Peyer's patch (tissue), 4 donors: ENCODE measurements around the gene INTS11. TPM values are rescaled to one million over a fixed set of nuclear protein-coding genes. Genes with fewer than 3 reads are reported as not detected.

Experiments
- DNase-seq, 3 donors: peaks; one replicate each; pipeline ENCODE4 v3.0.0-alpha.2; 2017 to 2019
- H3K27ac ChIP-seq, 4 donors: fragments of 200-600 bp; sonication (generic); one replicate each; pipeline ENCODE4 v1.5.1; 2016 to 2019
- H3K27me3 ChIP-seq, 2 donors: fragments of 200-600 bp; sonication (generic); one replicate each; pipeline ENCODE4 v1.5.1; 2019
- H3K36me3 ChIP-seq, 3 donors: fragments of 200-600 bp; sonication (generic); one replicate each; pipeline ENCODE4 v1.5.1; 2016 to 2019
- H3K4me1 ChIP-seq, 4 donors: fragments of 200-600 bp; sonication (generic); one replicate each; pipeline ENCODE4 v1.5.1; 2016 to 2019
- H3K4me3 ChIP-seq, 4 donors: fragments of 200-600 bp; sonication (generic); 1 replicate in 3 of 4; 2 replicates in 1 of 4; pipeline ENCODE4 v1.5.1; 2016 to 2019; ENCODE audit warnings: mild to moderate bottlenecking in 1 of 4
- H3K9me3 ChIP-seq, 4 donors: fragments of 200-600 bp; sonication (generic); one replicate each; pipeline ENCODE4 v1.5.1; 2016 to 2019; ENCODE audit warnings: mild to moderate bottlenecking in 1 of 4
- POLR2A ChIP-seq, 2 donors: fragments of 450-650 bp; IDR thresholded peaks; one replicate each; pipeline ENCODE4 v1.5.1; 2017; ENCODE audit warnings: antibody characterized with exemption in 2 of 2, mild to moderate bottlenecking in 2 of 2, moderate library complexity in 2 of 2
- total RNA-seq, 4 donors: library from RNA; depleted of rRNA; stranded (reverse); fragments of >200 nt; gene quantifications; one replicate each; pipeline ENCODE4 v1.1.0, GENCODE V29; 2016
- TF ChIP-seq, protein P1 (sequence below), 6 experiments: fragments of 450-650 bp in 4 of 6; fragments of 200-600 bp in 2 of 6; sonication (generic) in 1 of 6; IDR thresholded peaks; one replicate each; pipeline ENCODE4 v1.5.1; 2017 to 2019; ENCODE audit warnings: antibody characterized with exemption in 6 of 6, mild to moderate bottlenecking in 3 of 6, moderate library complexity in 1 of 6

Gene INTS11
- total RNA-seq, 4 donors from 2014 or later, result 146 to 359 (median 273) TPM

DNA sequence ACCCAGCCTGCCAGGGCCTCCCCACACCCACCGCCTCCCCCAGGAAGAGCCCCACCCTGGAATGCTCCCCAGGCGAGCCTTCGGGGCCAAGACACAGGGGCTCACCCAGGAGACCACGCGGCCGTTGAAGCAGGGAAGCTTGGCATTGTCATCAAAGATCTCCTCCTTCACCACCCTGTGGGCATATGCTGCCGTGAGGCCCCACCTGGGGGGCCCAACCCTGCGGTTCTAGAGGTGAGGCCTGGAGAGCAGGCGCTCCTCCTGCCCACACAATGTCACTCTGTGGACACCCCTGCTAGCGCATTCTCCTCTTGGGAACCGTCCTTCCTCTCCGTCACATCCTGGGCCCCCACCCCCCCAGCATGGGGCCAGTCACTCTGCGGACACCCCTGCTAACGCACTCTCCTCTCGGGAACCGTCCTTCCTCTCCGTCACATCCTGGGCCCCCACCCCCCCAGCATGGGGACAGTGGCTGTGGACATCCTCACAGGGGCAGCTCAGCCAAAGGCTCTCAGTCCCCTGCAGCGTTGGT lies 18.2 kb upstream of the INTS11 start:
- Histone ChIP-seq H3K27me3 (no peaks in the 10 kb centered on the region), H3K4me1 (peaks cover 0 to 39% (median 9%) of the 10 kb centered on the region in 4 donors), H3K36me3 (peaks cover 0 to 42% (median 0%) of the 10 kb centered on the region in 3 donors), H3K27ac (no peak overlapping the region), H3K9me3 (no peaks in the 10 kb centered on the region), H3K4me3 (no peak overlapping the region)
- DNase-seq, result no peak
- no peak for TF ChIP-seq POLR2A (IDR thresholded peaks at IDR 0.05)
- TF ChIP-seq, protein P1, sequence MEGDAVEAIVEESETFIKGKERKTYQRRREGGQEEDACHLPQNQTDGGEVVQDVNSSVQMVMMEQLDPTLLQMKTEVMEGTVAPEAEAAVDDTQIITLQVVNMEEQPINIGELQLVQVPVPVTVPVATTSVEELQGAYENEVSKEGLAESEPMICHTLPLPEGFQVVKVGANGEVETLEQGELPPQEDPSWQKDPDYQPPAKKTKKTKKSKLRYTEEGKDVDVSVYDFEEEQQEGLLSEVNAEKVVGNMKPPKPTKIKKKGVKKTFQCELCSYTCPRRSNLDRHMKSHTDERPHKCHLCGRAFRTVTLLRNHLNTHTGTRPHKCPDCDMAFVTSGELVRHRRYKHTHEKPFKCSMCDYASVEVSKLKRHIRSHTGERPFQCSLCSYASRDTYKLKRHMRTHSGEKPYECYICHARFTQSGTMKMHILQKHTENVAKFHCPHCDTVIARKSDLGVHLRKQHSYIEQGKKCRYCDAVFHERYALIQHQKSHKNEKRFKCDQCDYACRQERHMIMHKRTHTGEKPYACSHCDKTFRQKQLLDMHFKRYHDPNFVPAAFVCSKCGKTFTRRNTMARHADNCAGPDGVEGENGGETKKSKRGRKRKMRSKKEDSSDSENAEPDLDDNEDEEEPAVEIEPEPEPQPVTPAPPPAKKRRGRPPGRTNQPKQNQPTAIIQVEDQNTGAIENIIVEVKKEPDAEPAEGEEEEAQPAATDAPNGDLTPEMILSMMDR (IDR thresholded peaks at IDR 0.05), result no peak

DNA sequence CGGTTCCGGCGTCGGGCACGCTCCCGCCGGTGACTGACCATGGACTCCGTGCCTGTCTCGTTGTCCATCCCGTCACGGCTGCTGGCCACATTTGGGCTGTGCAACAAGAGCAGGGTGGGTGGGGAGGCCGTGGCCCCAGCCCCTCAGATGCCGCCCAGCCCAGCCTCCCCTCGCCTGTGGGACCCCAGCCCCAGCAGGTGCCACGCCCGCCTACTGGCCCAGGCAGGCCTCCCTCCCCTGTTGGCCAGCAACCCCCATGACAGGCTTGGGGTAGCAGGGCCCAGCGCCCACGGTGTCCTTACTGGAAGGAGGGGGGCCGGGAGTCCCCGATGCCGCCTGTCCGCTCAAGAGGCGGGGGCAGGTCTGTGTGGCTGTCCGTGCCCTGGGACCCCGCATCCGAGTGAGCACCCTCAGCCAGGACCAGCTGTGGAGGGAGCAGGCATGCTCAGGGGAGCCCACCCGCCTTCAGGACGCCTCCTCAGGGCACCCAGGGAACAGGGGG lies 17.7 kb upstream of the INTS11 start:
- TF ChIP-seq, protein P1 (IDR thresholded peaks at IDR 0.05), result no peak
- TF ChIP-seq POLR2A (IDR thresholded peaks at IDR 0.05), result no peak
- no peak for DNase-seq
- H3K4me3 ChIP-seq, result no peak overlapping the region
- H3K36me3 ChIP-seq, result peaks cover 0 to 45% (median 0%) of the 10 kb centered on the region in 3 donors
- H3K9me3 ChIP-seq, result no peaks in the 10 kb centered on the region
- H3K27me3 ChIP-seq, result no peaks in the 10 kb centered on the region
- H3K27ac ChIP-seq, result no peak overlapping the region
- H3K4me1 ChIP-seq, result peaks cover 0 to 34% (median 6%) of the 10 kb centered on the region in 4 donors

DNA sequence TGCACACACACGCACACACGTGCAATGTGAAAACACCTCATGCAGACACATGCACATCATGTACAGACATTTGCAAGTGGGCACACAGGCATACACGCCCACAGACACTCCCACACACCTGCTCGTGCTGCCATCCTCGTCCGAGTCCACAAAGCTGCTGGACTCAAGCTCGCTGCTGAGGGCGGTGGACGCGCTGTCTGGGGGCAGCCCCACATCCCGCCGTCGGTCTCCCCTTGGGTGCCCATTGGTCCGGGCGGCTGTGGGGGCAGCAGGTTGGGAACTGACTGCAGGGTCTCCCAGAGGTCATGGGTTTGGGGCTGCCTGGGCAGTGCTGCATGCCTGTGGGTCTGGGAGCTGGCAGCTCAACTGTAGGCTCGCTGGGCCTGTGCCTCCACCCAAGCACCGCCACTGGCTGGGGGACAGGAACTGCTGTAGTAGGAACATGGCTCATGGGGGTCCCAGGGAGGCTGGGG lies 17.1 kb upstream of the INTS11 start:
- no peak for TF ChIP-seq POLR2A (IDR thresholded peaks at IDR 0.05)
- TF ChIP-seq, protein P1 (IDR thresholded peaks at IDR 0.05), result no peak
- H3K4me1 ChIP-seq, result peaks cover 0 to 28% (median 5%) of the 10 kb centered on the region in 4 donors
- H3K27ac ChIP-seq, result no peak overlapping the region
- H3K9me3 ChIP-seq, result no peaks in the 10 kb centered on the region
- peaks cover 0 to 50% (median 0%) of the 10 kb centered on the region in 3 donors for H3K36me3 ChIP-seq
- no peaks in the 10 kb centered on the region for H3K27me3 ChIP-seq
- no peak overlapping the region for H3K4me3 ChIP-seq
- DNase-seq, result no peak

DNA sequence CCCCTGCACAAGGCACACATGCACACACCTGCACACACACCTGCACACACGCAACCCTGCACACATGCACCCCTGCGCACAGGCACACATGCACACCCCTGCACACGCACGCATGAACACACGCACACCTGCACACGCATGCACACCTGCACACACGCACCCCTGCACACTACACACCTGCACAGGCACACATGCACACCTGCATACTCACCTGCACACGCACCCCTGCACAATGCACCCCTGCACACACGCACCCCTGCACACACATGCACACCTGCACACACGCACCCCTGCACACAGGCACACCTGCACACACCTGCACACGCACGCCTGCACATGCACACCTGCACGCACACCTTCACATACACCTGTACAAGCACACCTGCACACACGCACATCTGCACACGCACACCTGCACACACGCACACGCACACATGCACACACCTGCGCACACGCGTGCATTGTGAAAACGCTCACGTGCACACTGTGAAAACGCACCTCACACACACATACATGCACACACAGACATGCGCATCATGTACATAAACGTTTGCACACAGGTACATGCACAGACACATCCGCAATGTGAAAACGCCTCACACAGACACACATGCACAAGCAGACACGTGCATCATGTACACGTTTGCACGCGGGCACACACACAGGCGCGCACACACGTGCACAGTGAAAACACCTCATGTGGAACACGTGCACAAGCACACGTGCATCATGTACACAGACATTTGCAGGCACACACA lies 16.5 kb upstream of the INTS11 start:
- Histone ChIP-seq H3K4me1 (peaks cover 0 to 22% (median 5%) of the 10 kb centered on the region in 4 donors), H3K4me3 (no peak overlapping the region), H3K27me3 (no peaks in the 10 kb centered on the region), H3K9me3 (no peaks in the 10 kb centered on the region), H3K36me3 (peaks cover 0 to 53% (median 0%) of the 10 kb centered on the region in 3 donors), H3K27ac (no peak overlapping the region)
- DNase-seq, result no peak
- no peak for TF ChIP-seq POLR2A (IDR thresholded peaks at IDR 0.05)
- TF ChIP-seq, protein P1 (IDR thresholded peaks at IDR 0.05), result no peak

DNA sequence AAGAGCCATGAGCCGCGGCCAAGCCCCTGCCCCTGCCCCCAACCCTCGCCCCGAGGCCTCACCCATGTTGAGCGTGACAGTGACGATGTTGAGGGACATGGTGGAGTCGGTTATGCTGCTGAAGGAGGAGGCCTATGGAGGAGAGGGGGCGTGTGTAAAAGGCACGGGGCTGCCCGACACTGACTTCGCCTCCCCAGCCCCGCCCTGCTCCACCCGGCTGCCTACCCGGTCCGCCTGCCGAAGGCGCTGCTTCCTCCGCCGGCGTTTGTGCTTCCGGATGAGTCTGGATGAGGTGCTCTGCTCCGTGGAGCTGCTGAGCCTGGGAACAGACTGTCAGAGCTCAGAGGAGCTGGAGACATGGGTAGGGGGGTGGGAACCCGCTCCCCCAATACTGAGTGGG lies 15.7 kb upstream of the INTS11 start:
- H3K4me3 ChIP-seq, result no peak overlapping the region
- TF ChIP-seq POLR2A (IDR thresholded peaks at IDR 0.05), result no peak
- TF ChIP-seq, protein P1 (IDR thresholded peaks at IDR 0.05), result no peak
- H3K27ac ChIP-seq, result no peak overlapping the region
- H3K9me3 ChIP-seq, result no peaks in the 10 kb centered on the region
- H3K36me3 ChIP-seq, result peaks cover 0 to 60% (median 0%) of the 10 kb centered on the region in 3 donors
- H3K4me1 ChIP-seq, result peaks cover 0 to 14% (median 3%) of the 10 kb centered on the region in 4 donors
- H3K27me3 ChIP-seq, result no peaks in the 10 kb centered on the region
- DNase-seq, result no peak
